Liver (tissue), 9 donors: ENCODE measurements around the gene NSMF. TPM values are rescaled to one million over a fixed set of nuclear protein-coding genes. Genes with fewer than 3 reads are reported as not detected.
"Not testable (repeated sequence)": the region's sequence is repeated elsewhere in the genome, so short reads cannot be mapped to it uniquely, and the experiment has no call there.

ENCODE experiments used
- DNase-seq: peaks from one replicate; pipeline ENCODE4 v3.0.0-alpha.2; 2017; ENCODE audit warnings: low spot score
- H3K27ac ChIP-seq, 2 donors: one replicate each; pipeline ENCODE4 v1.7.0; 2013; ENCODE audit warnings: inconsistent platforms in 2 of 2, low read length in 2 of 2, control low read depth in 1 of 2, low read depth in 1 of 2, mild to moderate bottlenecking in 1 of 2
- H3K27me3 ChIP-seq, 4 donors: one replicate each; pipeline versions ENCODE4 v1.6.1 to v1.7.0; 2013; ENCODE audit warnings: low read length in 3 of 4, inconsistent platforms in 1 of 4, mild to moderate bottlenecking in 1 of 4, moderate library complexity in 1 of 4; ENCODE audit not compliant: control insufficient read depth in 4 of 4, insufficient read depth in 4 of 4
- H3K36me3 ChIP-seq, 4 donors: one replicate each; pipeline versions ENCODE4 v1.6.1 to v1.7.0; 2013; ENCODE audit warnings: low read length in 3 of 4, mild to moderate bottlenecking in 3 of 4, low read depth in 1 of 4, moderate library complexity in 1 of 4; ENCODE audit not compliant: control insufficient read depth in 4 of 4, insufficient read depth in 3 of 4
- H3K4me1 ChIP-seq, 4 donors: one replicate each; pipeline versions ENCODE4 v1.6.1 to v1.7.0; 2013; ENCODE audit warnings: low read length in 3 of 4, mild to moderate bottlenecking in 3 of 4, moderate library complexity in 1 of 4; ENCODE audit not compliant: control insufficient read depth in 4 of 4, insufficient read depth in 4 of 4
- H3K4me3 ChIP-seq, 3 donors: one replicate each; pipeline versions ENCODE4 v1.6.1 to v1.7.0; 2013; ENCODE audit warnings: low read length in 3 of 3, control low read depth in 1 of 3, low read depth in 1 of 3, mild to moderate bottlenecking in 1 of 3
- H3K9ac ChIP-seq, 2 donors: one replicate each; pipeline ENCODE4 v1.7.0; 2013; ENCODE audit warnings: low read length in 2 of 2, mild to moderate bottlenecking in 2 of 2, moderate library complexity in 2 of 2, control low read depth in 1 of 2, low read depth in 1 of 2
- H3K9me3 ChIP-seq, 4 donors: one replicate each; pipeline versions ENCODE4 v1.6.1 to v1.7.0; 2013; ENCODE audit warnings: low read length in 3 of 4; ENCODE audit not compliant: control insufficient read depth in 4 of 4
- ATF3 ChIP-seq: IDR thresholded peaks from 2 replicates; pipeline ENCODE4 v1.6.1; 2016; ENCODE audit warnings: antibody characterized with exemption
- EGR1 ChIP-seq, 2 donors: IDR thresholded peaks; 2 replicates each; pipeline ENCODE4 v1.6.1; 2016 to 2018; ENCODE audit warnings: antibody characterized with exemption in 2 of 2, low read depth in 2 of 2
- HNF4A ChIP-seq, 2 donors: conservative IDR thresholded peaks; 2 replicates each; pipeline ENCODE4 v1.6.1; 2016; ENCODE audit warnings: antibody characterized with exemption in 2 of 2, mild to moderate bottlenecking in 2 of 2
- JUND ChIP-seq, 2 donors: IDR thresholded peaks; 2 replicates each; pipeline ENCODE4 v1.6.1; 2016; ENCODE audit warnings: antibody characterized with exemption in 2 of 2
- REST ChIP-seq: IDR thresholded peaks from 2 replicates; pipeline ENCODE4 v1.6.1; 2016; ENCODE audit warnings: antibody characterized with exemption, mild to moderate bottlenecking
- WGBS: extraction: QIAGEN DNeasy Blood & Tissue Kit; methylation state at CpG from one replicate; pipeline ENCODE4 v1.1.7; 2013; 5-methylcytosine and 5-hydroxymethylcytosine counted together
- polyA plus RNA-seq, 2 donors: library from polyadenylated mRNA; stranded (reverse) in 1 of 2; unstranded in 1 of 2; fragments of 200-250 nt in 1 of 2; fragments of >200 nt in 1 of 2; fragmentation: Nextera tagmentation in 1 of 2; extraction: Ambion mirVana in 1 of 2; gene quantifications; one replicate each; pipeline versions ENCODE4 v1.2.1 to v1.2.3, GENCODE V29; 2013 to 2015
- total RNA-seq, 2 donors: library from RNA; depleted of rRNA; stranded (reverse); fragments of >200 nt; gene quantifications; one replicate each; pipeline ENCODE4 v1.2.3, GENCODE V29; 2014
- TF ChIP-seq, protein P1 (sequence below): fragments of 150-350 bp; IDR thresholded peaks from 2 replicates; pipeline ENCODE4 v1.5.1; 2017; ENCODE audit warnings: improper control_type of control experiment, low read depth, low read length; ENCODE audit not compliant: missing input control
- TF ChIP-seq, protein P2 (sequence below): IDR thresholded peaks from 2 replicates; pipeline ENCODE4 v1.6.1; 2016; ENCODE audit warnings: antibody characterized with exemption
- donor health status: healthy.
- donor health status: healthy.
- donor health status: healthy.
- donor health status: healthy.
- donor health status: healthy.

The NSMF gene
- total and polyA plus RNA-seq, 4 donors: 1.7 to 13.5 (median 8.7) TPM

DNA sequence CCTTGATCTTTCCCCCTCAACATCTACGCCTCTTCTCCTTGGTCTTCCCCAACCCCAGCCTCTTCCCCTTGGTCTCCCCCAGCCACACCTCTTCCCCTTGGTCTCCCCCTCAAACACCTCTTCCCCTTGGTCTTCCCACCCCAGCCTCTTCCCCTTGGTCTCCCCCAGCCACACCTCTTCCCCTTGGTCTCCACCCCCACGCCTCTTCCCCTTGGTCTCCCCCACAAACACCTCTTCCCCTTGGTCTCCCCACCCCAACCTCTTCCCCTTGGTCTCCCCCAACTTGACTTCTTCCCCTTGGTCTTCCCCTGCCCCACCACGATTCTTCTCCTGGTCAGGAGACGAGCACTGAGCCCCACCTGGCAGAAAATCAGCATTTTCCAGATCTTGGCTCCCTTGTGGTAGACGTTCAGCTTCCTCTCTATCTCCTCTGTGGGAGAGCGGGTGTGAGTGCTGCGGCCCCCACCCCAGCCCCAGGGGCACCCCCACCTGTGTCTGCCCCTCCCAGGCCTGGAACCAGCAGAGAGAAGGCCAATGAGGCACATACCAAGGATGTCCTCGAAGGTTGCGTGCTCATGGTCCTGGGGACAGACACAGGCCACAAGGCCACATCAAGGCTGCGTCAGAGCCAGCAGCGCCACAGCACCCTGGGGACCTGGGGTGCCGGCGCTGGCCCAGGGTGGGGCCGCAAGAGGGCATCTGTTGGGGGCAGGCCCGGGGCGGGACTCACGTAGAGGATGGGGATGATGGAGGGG lies 7.0 kb downstream of the NSMF start:
- Histone ChIP-seq H3K9ac (no peak overlapping the region), H3K36me3 (peaks cover 0 to 6% (median 3%) of the 10 kb centered on the region in 4 donors), H3K4me3 (no peak overlapping the region), H3K27ac (no peak overlapping the region), H3K4me1 (peaks cover 15 to 41% (median 29%) of the 10 kb centered on the region in 4 donors), H3K9me3 (no peaks in the 10 kb centered on the region), H3K27me3 (no peaks in the 10 kb centered on the region)
- 94% methylated on average over 17 of the region's 17 CpGs for WGBS
- TF ChIP-seq EGR1 (IDR thresholded peaks at IDR 0.05; ENCODE audit: low read depth in 2 of 2): no peak
- no peak for TF ChIP-seq REST
- TF ChIP-seq HNF4A (conservative IDR thresholded peaks at IDR 0.05): no peak
- TF ChIP-seq ATF3: no peak
- TF ChIP-seq, protein P1, sequence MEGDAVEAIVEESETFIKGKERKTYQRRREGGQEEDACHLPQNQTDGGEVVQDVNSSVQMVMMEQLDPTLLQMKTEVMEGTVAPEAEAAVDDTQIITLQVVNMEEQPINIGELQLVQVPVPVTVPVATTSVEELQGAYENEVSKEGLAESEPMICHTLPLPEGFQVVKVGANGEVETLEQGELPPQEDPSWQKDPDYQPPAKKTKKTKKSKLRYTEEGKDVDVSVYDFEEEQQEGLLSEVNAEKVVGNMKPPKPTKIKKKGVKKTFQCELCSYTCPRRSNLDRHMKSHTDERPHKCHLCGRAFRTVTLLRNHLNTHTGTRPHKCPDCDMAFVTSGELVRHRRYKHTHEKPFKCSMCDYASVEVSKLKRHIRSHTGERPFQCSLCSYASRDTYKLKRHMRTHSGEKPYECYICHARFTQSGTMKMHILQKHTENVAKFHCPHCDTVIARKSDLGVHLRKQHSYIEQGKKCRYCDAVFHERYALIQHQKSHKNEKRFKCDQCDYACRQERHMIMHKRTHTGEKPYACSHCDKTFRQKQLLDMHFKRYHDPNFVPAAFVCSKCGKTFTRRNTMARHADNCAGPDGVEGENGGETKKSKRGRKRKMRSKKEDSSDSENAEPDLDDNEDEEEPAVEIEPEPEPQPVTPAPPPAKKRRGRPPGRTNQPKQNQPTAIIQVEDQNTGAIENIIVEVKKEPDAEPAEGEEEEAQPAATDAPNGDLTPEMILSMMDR: no peak
- no peak for TF ChIP-seq JUND (IDR thresholded peaks at IDR 0.05)
- TF ChIP-seq, protein P2, sequence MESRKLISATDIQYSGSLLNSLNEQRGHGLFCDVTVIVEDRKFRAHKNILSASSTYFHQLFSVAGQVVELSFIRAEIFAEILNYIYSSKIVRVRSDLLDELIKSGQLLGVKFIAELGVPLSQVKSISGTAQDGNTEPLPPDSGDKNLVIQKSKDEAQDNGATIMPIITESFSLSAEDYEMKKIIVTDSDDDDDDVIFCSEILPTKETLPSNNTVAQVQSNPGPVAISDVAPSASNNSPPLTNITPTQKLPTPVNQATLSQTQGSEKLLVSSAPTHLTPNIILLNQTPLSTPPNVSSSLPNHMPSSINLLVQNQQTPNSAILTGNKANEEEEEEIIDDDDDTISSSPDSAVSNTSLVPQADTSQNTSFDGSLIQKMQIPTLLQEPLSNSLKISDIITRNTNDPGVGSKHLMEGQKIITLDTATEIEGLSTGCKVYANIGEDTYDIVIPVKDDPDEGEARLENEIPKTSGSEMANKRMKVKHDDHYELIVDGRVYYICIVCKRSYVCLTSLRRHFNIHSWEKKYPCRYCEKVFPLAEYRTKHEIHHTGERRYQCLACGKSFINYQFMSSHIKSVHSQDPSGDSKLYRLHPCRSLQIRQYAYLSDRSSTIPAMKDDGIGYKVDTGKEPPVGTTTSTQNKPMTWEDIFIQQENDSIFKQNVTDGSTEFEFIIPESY: no peak
- DNase-seq: no peak

GRCh38 chr9:137451264-137452005 lies 7.7 kb downstream of the NSMF start:
- not testable (repeated sequence) for H3K9ac ChIP-seq, H3K36me3 ChIP-seq, H3K27me3 ChIP-seq, H3K27ac ChIP-seq, DNase-seq, H3K4me3 ChIP-seq, H3K9me3 ChIP-seq
- H3K4me1 ChIP-seq: peaks cover 15 to 33% (median 22%) of the 10 kb centered on the region in 4 donors
- 87% methylated on average over 19 of the region's 31 CpGs for WGBS

DNA sequence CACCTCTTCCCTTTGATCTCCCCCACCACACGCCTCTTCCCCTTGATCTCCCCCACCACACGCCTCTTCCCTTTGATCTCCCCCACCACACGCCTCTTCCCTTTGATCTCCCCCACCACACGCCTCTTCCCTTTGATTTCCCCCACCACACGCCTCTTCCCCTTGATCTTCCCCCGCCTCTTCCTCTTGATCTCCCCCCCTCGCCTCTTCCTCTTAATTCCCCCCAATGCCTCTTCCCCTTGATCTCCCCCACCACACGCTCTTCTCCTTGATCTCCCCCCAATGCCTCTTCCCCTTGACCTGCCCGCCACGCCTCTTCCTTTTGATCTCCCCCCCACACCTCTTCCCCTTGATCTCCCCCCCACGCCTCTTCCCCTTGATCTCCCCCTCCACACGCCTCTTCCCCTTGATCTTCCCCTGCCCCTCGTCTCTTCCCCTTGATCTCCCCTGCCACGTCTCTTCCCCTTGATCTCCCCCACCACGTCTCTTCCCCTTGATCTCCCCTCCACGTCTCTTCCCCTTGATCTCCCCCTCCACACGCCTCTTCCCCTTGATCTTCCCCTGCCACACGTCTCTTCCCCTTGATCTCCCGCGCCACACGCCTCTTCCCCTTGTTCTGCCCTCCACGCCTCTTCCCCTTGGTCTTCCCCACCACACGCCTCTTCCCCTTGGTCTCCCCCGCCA lies 8.5 kb downstream of the NSMF start:
- not testable (repeated sequence) for H3K9me3 ChIP-seq, H3K27ac ChIP-seq, H3K4me3 ChIP-seq, H3K9ac ChIP-seq, DNase-seq, H3K36me3 ChIP-seq, H3K27me3 ChIP-seq
- peaks cover 14 to 29% (median 19%) of the 10 kb centered on the region in 4 donors for H3K4me1 ChIP-seq
- WGBS: 86% methylated on average over 22 of the region's 24 CpGs
